ENCODE data around the gene ERG28. TPM values are rescaled to one million over a fixed set of nuclear protein-coding genes. Genes with fewer than 3 reads are reported as not detected.

The ERG28 gene
- total RNA-seq, 1 donor from 2014 or later, result 2.1 TPM

DNA sequence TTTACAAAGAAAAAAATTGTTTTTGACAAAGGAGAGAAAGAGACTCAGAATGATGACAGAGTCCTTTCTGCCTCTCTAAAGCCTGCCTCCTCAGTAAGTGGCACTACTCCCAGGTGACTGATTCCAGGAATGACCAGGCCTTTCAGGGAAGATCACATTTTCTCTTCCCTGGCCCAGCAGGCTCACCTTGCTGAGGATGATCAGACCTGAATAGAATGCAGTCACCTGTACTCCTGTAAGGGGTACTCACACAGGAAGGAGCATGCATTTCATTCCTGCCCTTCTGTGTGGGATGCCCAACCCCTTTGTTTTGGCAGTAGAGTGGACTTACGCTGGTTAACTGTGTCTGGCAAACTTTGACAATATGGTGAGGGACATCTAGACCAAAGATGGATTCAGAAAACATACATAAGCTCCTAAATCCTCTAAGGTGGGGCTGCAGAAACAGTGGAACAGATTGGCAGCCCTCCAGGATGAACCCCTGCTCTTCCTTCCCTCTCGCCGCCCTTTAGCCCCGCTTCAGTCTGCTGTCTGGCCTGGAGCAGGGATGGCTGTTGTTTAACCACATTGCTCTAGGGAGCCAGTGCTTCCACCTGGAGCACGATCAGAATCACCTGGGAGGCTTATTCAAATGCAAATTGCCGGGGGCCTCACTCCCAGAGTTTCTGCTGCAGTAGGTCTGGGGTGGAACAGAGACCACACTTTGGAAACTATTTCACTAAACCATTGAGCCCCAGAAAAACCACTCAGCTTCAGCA lies 29.8 kb downstream of the ERG28 start:
- H3K36me3 ChIP-seq (ENCODE audit: control insufficient read depth in 3 of 3, insufficient read depth in 3 of 3, low read length in 3 of 3), result no peaks in the 10 kb centered on the region
- no peak overlapping the region for H3K27ac ChIP-seq (ENCODE audit: low read depth, low read length)
- H3K27me3 ChIP-seq (ENCODE audit: control insufficient read depth in 3 of 3, insufficient read depth in 3 of 3, low read length in 3 of 3), result no peaks in the 10 kb centered on the region
- H3K4me3 ChIP-seq (ENCODE audit: low read length in 3 of 3), result no peak overlapping the region
- H3K9ac ChIP-seq (ENCODE audit: low read depth in 1 of 3, low read length in 3 of 3), result no peak overlapping the region
- H3K9me3 ChIP-seq (ENCODE audit: control insufficient read depth in 3 of 3, low read length in 3 of 3), result no peaks in the 10 kb centered on the region
- H3K4me1 ChIP-seq (ENCODE audit: control insufficient read depth in 3 of 3, insufficient read depth in 3 of 3, low read length in 3 of 3), result no peaks in the 10 kb centered on the region

DNA sequence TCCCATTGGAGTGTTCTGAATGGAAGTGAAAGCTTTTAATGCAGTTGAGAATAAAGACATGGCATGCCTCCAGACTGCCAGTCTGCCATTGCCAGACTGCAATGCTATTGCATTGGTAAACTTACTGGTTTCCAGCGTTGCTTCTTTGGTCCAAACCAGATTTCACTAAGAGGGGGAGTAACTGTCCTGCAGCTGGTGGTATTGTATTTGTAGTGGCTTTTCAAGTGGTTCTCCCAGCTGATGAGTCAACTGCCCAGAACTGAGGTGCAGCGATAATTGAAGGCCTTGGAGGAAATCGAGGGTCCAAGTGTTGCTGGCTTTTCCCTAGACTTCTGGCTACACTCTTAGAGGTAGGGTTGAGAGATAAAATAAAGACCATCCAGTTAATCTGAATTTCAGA lies 31.9 kb downstream of the ERG28 start:
- H3K27me3 ChIP-seq (ENCODE audit: control insufficient read depth in 3 of 3, insufficient read depth in 3 of 3, low read length in 3 of 3), result no peaks in the 10 kb centered on the region
- H3K4me3 ChIP-seq (ENCODE audit: low read length in 3 of 3), result no peak overlapping the region
- H3K36me3 ChIP-seq (ENCODE audit: control insufficient read depth in 3 of 3, insufficient read depth in 3 of 3, low read length in 3 of 3), result no peaks in the 10 kb centered on the region
- H3K4me1 ChIP-seq (ENCODE audit: control insufficient read depth in 3 of 3, insufficient read depth in 3 of 3, low read length in 3 of 3), result no peaks in the 10 kb centered on the region
- H3K9me3 ChIP-seq (ENCODE audit: control insufficient read depth in 3 of 3, low read length in 3 of 3), result no peaks in the 10 kb centered on the region
- H3K27ac ChIP-seq (ENCODE audit: low read depth, low read length), result no peak overlapping the region
- no peak overlapping the region for H3K9ac ChIP-seq (ENCODE audit: low read depth in 1 of 3, low read length in 3 of 3)

DNA sequence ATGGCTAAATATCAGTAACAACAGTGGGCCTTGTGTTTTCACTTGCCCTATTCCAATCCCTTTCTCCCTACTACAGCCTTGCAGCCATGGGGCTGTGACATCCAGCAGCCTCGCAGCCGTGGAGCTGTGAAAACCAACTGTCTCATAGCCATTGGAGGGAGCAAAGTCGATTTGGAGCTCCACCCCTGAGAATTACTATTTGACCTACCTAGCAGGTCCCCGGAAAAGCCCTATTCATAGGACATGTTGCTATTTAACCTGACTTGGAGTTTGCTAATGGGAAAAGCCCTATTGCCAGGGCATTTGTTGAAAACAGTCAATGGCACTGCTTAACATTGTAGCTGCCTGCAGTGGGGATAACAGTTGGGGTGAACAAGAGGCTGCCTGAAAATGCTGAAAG lies 33.3 kb downstream of the ERG28 start:
- H3K4me1 ChIP-seq (ENCODE audit: control insufficient read depth in 3 of 3, insufficient read depth in 3 of 3, low read length in 3 of 3), result no peaks in the 10 kb centered on the region
- H3K27ac ChIP-seq (ENCODE audit: low read depth, low read length), result no peak overlapping the region
- no peaks in the 10 kb centered on the region for H3K36me3 ChIP-seq (ENCODE audit: control insufficient read depth in 3 of 3, insufficient read depth in 3 of 3, low read length in 3 of 3)
- no peak overlapping the region for H3K4me3 ChIP-seq (ENCODE audit: low read length in 3 of 3)
- no peaks in the 10 kb centered on the region for H3K27me3 ChIP-seq (ENCODE audit: control insufficient read depth in 3 of 3, insufficient read depth in 3 of 3, low read length in 3 of 3)
- H3K9ac ChIP-seq (ENCODE audit: low read depth in 1 of 3, low read length in 3 of 3), result no peak overlapping the region
- no peaks in the 10 kb centered on the region for H3K9me3 ChIP-seq (ENCODE audit: control insufficient read depth in 3 of 3, low read length in 3 of 3)

DNA sequence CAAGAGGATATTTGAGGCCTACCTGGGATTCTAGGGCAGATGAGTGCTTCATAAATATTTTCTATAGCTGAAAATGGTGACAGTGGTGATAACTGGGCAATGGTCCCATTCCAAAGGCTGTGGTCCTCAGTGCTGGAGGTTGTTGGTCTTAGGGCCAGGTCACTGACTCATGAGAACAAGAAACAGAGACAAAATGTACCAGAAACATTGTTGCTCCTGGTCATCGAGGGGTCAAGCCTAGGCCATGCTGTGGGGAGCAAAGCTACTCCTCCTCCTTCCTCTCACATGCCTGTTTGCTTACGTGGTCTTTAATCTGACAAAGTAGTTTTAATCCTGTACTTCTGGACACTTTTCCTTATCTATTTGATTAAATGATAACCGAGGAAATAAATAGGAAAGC lies 33.8 kb downstream of the ERG28 start:
- Histone ChIP-seq H3K9me3 (ENCODE audit: control insufficient read depth in 3 of 3, low read length in 3 of 3) (no peaks in the 10 kb centered on the region), H3K9ac (ENCODE audit: low read depth in 1 of 3, low read length in 3 of 3) (no peak overlapping the region), H3K27ac (ENCODE audit: low read depth, low read length) (no peak overlapping the region), H3K4me1 (ENCODE audit: control insufficient read depth in 3 of 3, insufficient read depth in 3 of 3, low read length in 3 of 3) (no peaks in the 10 kb centered on the region), H3K4me3 (ENCODE audit: low read length in 3 of 3) (no peak overlapping the region), H3K36me3 (ENCODE audit: control insufficient read depth in 3 of 3, insufficient read depth in 3 of 3, low read length in 3 of 3) (no peaks in the 10 kb centered on the region), H3K27me3 (ENCODE audit: control insufficient read depth in 3 of 3, insufficient read depth in 3 of 3, low read length in 3 of 3) (no peaks in the 10 kb centered on the region)

DNA sequence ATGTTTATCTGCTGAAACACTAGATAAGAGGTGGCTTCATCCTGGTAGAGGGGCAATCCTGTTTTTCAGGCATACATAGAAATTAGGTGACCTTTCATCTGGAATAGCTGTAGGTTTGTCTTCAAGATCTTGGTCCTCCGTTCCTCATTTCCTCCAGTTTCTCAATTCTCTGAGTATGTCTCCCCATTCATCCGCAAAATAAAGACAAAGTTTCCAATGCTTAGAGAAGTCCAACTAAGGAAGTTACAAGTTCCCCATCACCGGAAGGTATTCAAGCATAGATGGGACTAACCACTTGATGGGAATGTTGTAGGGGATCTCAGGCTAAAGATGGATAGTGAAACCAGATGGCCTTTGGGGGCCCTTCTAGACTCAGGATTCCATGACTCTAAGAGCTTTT lies 34.3 kb downstream of the ERG28 start:
- no peak overlapping the region for H3K27ac ChIP-seq (ENCODE audit: low read depth, low read length)
- no peaks in the 10 kb centered on the region for H3K4me1 ChIP-seq (ENCODE audit: control insufficient read depth in 3 of 3, insufficient read depth in 3 of 3, low read length in 3 of 3)
- H3K9ac ChIP-seq (ENCODE audit: low read depth in 1 of 3, low read length in 3 of 3), result no peak overlapping the region
- no peaks in the 10 kb centered on the region for H3K36me3 ChIP-seq (ENCODE audit: control insufficient read depth in 3 of 3, insufficient read depth in 3 of 3, low read length in 3 of 3)
- no peaks in the 10 kb centered on the region for H3K9me3 ChIP-seq (ENCODE audit: control insufficient read depth in 3 of 3, low read length in 3 of 3)
- no peaks in the 10 kb centered on the region for H3K27me3 ChIP-seq (ENCODE audit: control insufficient read depth in 3 of 3, insufficient read depth in 3 of 3, low read length in 3 of 3)
- no peak overlapping the region for H3K4me3 ChIP-seq (ENCODE audit: low read length in 3 of 3)

DNA sequence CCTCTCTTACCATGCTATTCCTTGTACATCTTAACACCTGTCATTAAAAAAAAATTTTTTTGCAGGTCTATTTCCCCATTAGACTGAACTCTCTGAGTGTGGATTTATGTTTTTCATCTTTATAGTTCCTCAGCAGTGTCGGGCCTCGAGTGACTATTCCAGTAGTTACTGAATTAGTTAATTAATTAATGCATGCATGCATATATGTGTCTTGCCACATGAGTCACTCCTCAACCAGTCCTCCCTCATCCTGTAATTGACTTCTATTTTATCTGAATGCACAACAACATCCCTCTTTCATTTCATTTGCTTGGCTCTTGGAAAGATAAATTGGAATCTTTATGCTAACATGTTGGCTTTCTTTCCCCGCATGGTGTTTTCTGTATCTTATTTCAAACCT lies 35.6 kb downstream of the ERG28 start:
- no peaks in the 10 kb centered on the region for H3K9me3 ChIP-seq (ENCODE audit: control insufficient read depth in 3 of 3, low read length in 3 of 3)
- no peak overlapping the region for H3K9ac ChIP-seq (ENCODE audit: low read depth in 1 of 3, low read length in 3 of 3)
- no peaks in the 10 kb centered on the region for H3K36me3 ChIP-seq (ENCODE audit: control insufficient read depth in 3 of 3, insufficient read depth in 3 of 3, low read length in 3 of 3)
- H3K27ac ChIP-seq (ENCODE audit: low read depth, low read length), result no peak overlapping the region
- no peaks in the 10 kb centered on the region for H3K27me3 ChIP-seq (ENCODE audit: control insufficient read depth in 3 of 3, insufficient read depth in 3 of 3, low read length in 3 of 3)
- H3K4me3 ChIP-seq (ENCODE audit: low read length in 3 of 3), result no peak overlapping the region
- peaks cover 0 to 4% (median 3%) of the 10 kb centered on the region in 3 donors for H3K4me1 ChIP-seq (ENCODE audit: control insufficient read depth in 3 of 3, insufficient read depth in 3 of 3, low read length in 3 of 3)

DNA sequence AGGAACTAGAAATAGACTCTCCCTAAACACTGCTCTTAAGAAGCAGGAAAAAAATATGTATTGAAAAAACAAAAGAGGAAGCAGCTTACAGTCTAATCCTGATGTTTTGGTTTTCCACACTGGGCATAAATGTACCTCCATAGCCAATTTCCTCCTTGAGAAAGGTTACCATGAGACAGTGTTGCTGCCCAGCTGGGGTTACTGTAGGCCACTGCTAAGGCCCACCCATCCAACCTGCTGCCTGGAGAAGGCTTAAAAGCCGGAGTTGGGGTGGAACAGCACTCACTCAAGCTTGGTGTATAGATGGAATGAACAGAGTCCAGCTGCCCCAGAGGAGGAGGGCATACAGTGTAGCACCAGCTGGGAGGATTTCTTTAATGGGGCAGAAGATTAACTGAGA lies 41.1 kb downstream of the ERG28 start:
- H3K27me3 ChIP-seq (ENCODE audit: control insufficient read depth in 3 of 3, insufficient read depth in 3 of 3, low read length in 3 of 3), result no peaks in the 10 kb centered on the region
- no peak overlapping the region for H3K4me3 ChIP-seq (ENCODE audit: low read length in 3 of 3)
- no peak overlapping the region for H3K27ac ChIP-seq (ENCODE audit: low read depth, low read length)
- H3K9ac ChIP-seq (ENCODE audit: low read depth in 1 of 3, low read length in 3 of 3), result no peak overlapping the region
- peaks cover 4 to 11% (median 6%) of the 10 kb centered on the region in 3 donors for H3K4me1 ChIP-seq (ENCODE audit: control insufficient read depth in 3 of 3, insufficient read depth in 3 of 3, low read length in 3 of 3)
- no peaks in the 10 kb centered on the region for H3K9me3 ChIP-seq (ENCODE audit: control insufficient read depth in 3 of 3, low read length in 3 of 3)
- H3K36me3 ChIP-seq (ENCODE audit: control insufficient read depth in 3 of 3, insufficient read depth in 3 of 3, low read length in 3 of 3), result no peaks in the 10 kb centered on the region

DNA sequence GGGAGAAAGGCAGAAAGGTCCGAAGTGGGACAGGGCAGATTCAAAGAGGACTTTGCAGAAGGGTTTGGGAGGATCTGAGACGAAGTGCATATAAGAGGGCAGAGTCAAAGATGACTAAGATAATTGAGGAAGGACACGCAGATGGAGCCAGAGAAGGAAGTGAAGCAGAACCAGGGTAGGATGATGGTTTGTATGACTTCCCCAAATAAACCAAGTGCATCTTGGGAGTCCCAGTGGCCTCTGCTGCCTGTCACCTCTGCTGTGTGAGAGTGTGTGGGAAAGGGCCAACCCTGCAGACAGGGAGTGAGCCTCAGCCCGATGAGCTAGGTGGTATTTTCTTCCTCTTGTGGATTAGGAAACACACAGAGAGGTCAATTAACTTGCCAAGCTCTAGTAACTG lies 45.5 kb downstream of the ERG28 start:
- Histone ChIP-seq H3K4me3 (ENCODE audit: low read length in 3 of 3) (no peak overlapping the region), H3K4me1 (ENCODE audit: control insufficient read depth in 3 of 3, insufficient read depth in 3 of 3, low read length in 3 of 3) (peaks cover 9 to 14% (median 13%) of the 10 kb centered on the region in 3 donors), H3K27me3 (ENCODE audit: control insufficient read depth in 3 of 3, insufficient read depth in 3 of 3, low read length in 3 of 3) (no peaks in the 10 kb centered on the region), H3K27ac (ENCODE audit: low read depth, low read length) (no peak overlapping the region), H3K9me3 (ENCODE audit: control insufficient read depth in 3 of 3, low read length in 3 of 3) (no peaks in the 10 kb centered on the region), H3K36me3 (ENCODE audit: control insufficient read depth in 3 of 3, insufficient read depth in 3 of 3, low read length in 3 of 3) (no peaks in the 10 kb centered on the region), H3K9ac (ENCODE audit: low read depth in 1 of 3, low read length in 3 of 3) (no peak overlapping the region)

DNA sequence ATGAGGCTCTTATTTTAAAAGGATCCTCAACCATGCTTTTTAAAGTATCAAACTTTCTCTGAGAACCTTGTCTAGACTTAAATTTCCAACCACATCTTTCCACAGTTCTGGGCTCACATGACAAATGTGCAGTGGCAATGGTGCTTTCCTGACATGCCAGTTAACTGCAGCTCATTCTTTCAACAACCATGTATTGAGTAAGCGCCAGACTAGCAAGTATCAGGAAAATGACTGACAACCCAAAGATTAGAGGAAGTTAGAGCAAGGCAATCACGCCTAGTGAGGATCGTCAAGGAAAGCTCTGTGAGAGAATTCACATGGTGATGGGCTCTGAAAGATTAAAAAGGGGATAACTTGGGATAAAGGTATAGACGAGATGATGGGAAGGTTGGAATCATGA lies 46.5 kb downstream of the ERG28 start:
- no peak overlapping the region for H3K27ac ChIP-seq (ENCODE audit: low read depth, low read length)
- no peaks in the 10 kb centered on the region for H3K27me3 ChIP-seq (ENCODE audit: control insufficient read depth in 3 of 3, insufficient read depth in 3 of 3, low read length in 3 of 3)
- no peak overlapping the region for H3K4me3 ChIP-seq (ENCODE audit: low read length in 3 of 3)
- peaks cover 9 to 14% (median 10%) of the 10 kb centered on the region in 3 donors for H3K4me1 ChIP-seq (ENCODE audit: control insufficient read depth in 3 of 3, insufficient read depth in 3 of 3, low read length in 3 of 3)
- no peaks in the 10 kb centered on the region for H3K9me3 ChIP-seq (ENCODE audit: control insufficient read depth in 3 of 3, low read length in 3 of 3)
- no peaks in the 10 kb centered on the region for H3K36me3 ChIP-seq (ENCODE audit: control insufficient read depth in 3 of 3, insufficient read depth in 3 of 3, low read length in 3 of 3)
- H3K9ac ChIP-seq (ENCODE audit: low read depth in 1 of 3, low read length in 3 of 3), result no peak overlapping the region

DNA sequence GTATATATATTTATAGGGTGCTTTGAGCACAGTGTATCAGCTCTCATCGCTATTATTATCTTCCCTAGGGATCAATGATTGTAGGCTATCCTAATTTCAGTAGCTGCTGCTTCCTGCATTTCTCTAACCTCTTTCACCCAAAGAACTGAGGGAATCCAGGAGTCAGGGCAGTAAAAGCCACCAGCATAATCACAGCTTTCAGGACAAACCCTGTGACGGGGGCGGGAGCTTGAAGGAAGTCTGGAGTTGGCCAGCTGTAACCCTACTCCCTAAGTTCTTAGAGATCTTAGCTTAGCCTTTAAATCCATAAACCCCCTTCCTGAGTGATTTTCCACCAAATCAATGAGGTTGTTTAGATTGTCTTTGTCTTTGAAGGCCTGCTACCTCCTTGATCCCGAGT lies 48.5 kb downstream of the ERG28 start:
- Histone ChIP-seq H3K4me1 (ENCODE audit: control insufficient read depth in 3 of 3, insufficient read depth in 3 of 3, low read length in 3 of 3) (peaks cover 6 to 14% (median 10%) of the 10 kb centered on the region in 3 donors), H3K27me3 (ENCODE audit: control insufficient read depth in 3 of 3, insufficient read depth in 3 of 3, low read length in 3 of 3) (no peaks in the 10 kb centered on the region), H3K9me3 (ENCODE audit: control insufficient read depth in 3 of 3, low read length in 3 of 3) (no peaks in the 10 kb centered on the region), H3K27ac (ENCODE audit: low read depth, low read length) (no peak overlapping the region), H3K36me3 (ENCODE audit: control insufficient read depth in 3 of 3, insufficient read depth in 3 of 3, low read length in 3 of 3) (no peaks in the 10 kb centered on the region), H3K9ac (ENCODE audit: low read depth in 1 of 3, low read length in 3 of 3) (no peak overlapping the region), H3K4me3 (ENCODE audit: low read length in 3 of 3) (no peak overlapping the region)

Data from skeletal muscle tissue (tissue), 4 donors.